ENCODE results near the gene MYH14.

Gene MYH14

GRCh38 chr19:50244695-50245094 is 41.3 kb downstream of the MYH14 start:
- no peak overlapping the region for H3K4me3 ChIP-seq (ENCODE audit: low read length)
- TF ChIP-seq CTCF (IDR thresholded peaks at IDR 0.05; ENCODE audit: insufficient read depth, low read depth, low read length, missing control alignments), result no peak
- DNase-seq (ENCODE audit: low read depth), result no peak

- H3K4me3 ChIP-seq (ENCODE audit: low read length), result no peak overlapping the region
- TF ChIP-seq CTCF (IDR thresholded peaks at IDR 0.05; ENCODE audit: insufficient read depth, low read depth, low read length, missing control alignments), result no peak
- no peak for DNase-seq (ENCODE audit: low read depth)
These were observed 45.0 kb downstream of the MYH14 start for GRCh38 chr19:50248413-50248812.

GRCh38 chr19:50248826-50249225 is 45.4 kb downstream of the MYH14 start:
- no peak for TF ChIP-seq CTCF (IDR thresholded peaks at IDR 0.05; ENCODE audit: insufficient read depth, low read depth, low read length, missing control alignments)
- H3K4me3 ChIP-seq (ENCODE audit: low read length), result no peak overlapping the region
- DNase-seq (ENCODE audit: low read depth), result no peak

- no peak overlapping the region for H3K4me3 ChIP-seq (ENCODE audit: low read length)
- no peak for TF ChIP-seq CTCF (IDR thresholded peaks at IDR 0.05; ENCODE audit: insufficient read depth, low read depth, low read length, missing control alignments)
- DNase-seq (ENCODE audit: low read depth), result no peak
These were observed 46.2 kb downstream of the MYH14 start for GRCh38 chr19:50249636-50250035.

GRCh38 chr19:50250450-50251136 is 47.2 kb downstream of the MYH14 start:
- H3K4me3 ChIP-seq (ENCODE audit: low read length), result no peak overlapping the region
- TF ChIP-seq CTCF (IDR thresholded peaks at IDR 0.05; ENCODE audit: insufficient read depth, low read depth, low read length, missing control alignments), result no peak
- DNase-seq (ENCODE audit: low read depth), result no peak

- peak; percentile 31 for TF ChIP-seq CTCF (IDR thresholded peaks at IDR 0.05; ENCODE audit: insufficient read depth, low read depth, low read length, missing control alignments)
- no peak overlapping the region for H3K4me3 ChIP-seq (ENCODE audit: low read length)
- no peak for DNase-seq (ENCODE audit: low read depth)
These were observed 48.9 kb downstream of the MYH14 start for GRCh38 chr19:50252111-50252886.
